Loucy (cell line): Measurements from ENCODE around the gene ADGRL1.

Experiments
- H2AFZ ChIP-seq: fragments of 200-600 bp; sonication (generic); 2 replicates; pipeline ENCODE4 v1.6.0; 2016; ENCODE audit warnings: antibody characterized with exemption, mild to moderate bottlenecking, low read length, moderate library complexity
- H3F3A ChIP-seq: fragments of 200-600 bp; 2 replicates; pipeline ENCODE4 v1.6.0; 2016; ENCODE audit warnings: antibody characterized with exemption, low read depth, mild to moderate bottlenecking
- H3K27me3 ChIP-seq: fragments of 200-600 bp; sonication (generic); 2 replicates; pipeline ENCODE4 v1.6.1; 2014; ENCODE audit warnings: low read length, mild to moderate bottlenecking; ENCODE audit not compliant: insufficient read depth, poor library complexity, severe bottlenecking
- H3K36me3 ChIP-seq: fragments of 200-600 bp; sonication (generic); 2 replicates; pipeline ENCODE4 v1.6.1; 2016; ENCODE audit warnings: low read length; ENCODE audit not compliant: insufficient read depth
- H3K4me1 ChIP-seq: fragments of 200-600 bp; sonication (generic); 2 replicates; pipeline ENCODE4 v1.5.1; 2014; ENCODE audit warnings: low read length, mild to moderate bottlenecking; ENCODE audit not compliant: insufficient read depth, poor library complexity, severe bottlenecking
- H3K4me2 ChIP-seq: fragments of 200-600 bp; sonication (generic); 2 replicates; pipeline ENCODE4 v1.6.0; 2014; ENCODE audit warnings: antibody characterized with exemption, low read length, low read depth, mild to moderate bottlenecking; ENCODE audit not compliant: poor library complexity, severe bottlenecking
- H3K4me3 ChIP-seq: fragments of 200-600 bp; sonication (generic); 2 replicates; pipeline ENCODE4 v1.5.1; 2014; ENCODE audit warnings: low read length, mild to moderate bottlenecking, mixed read lengths; ENCODE audit not compliant: poor library complexity, severe bottlenecking
- H3K79me2 ChIP-seq: fragments of 200-600 bp; sonication (generic); 2 replicates; pipeline ENCODE4 v1.6.1; 2014; ENCODE audit warnings: low read length; ENCODE audit not compliant: insufficient read depth
- H3K9ac ChIP-seq: fragments of 200-600 bp; sonication (generic); 2 replicates; pipeline ENCODE4 v1.6.0; 2014; ENCODE audit warnings: mild to moderate bottlenecking, low read depth, low read length, moderate library complexity; ENCODE audit not compliant: poor library complexity, severe bottlenecking
- H3K9me2 ChIP-seq: fragments of 200-600 bp; sonication (generic); replicated peaks from 2 replicates; pipeline ENCODE4 v1.6.1; 2016; ENCODE audit warnings: low read depth, low read length, mixed read lengths
- H3K9me3 ChIP-seq: fragments of 200-600 bp; sonication (generic); 2 replicates; pipeline ENCODE4 v1.6.1; 2014; ENCODE audit warnings: mild to moderate bottlenecking, antibody characterized with exemption, low read length, low read depth; ENCODE audit not compliant: insufficient read depth
- H4K20me1 ChIP-seq: fragments of 200-600 bp; sonication (generic); 2 replicates; pipeline ENCODE4 v1.6.0; 2014; ENCODE audit warnings: antibody characterized with exemption, low read length, mild to moderate bottlenecking; ENCODE audit not compliant: insufficient read depth, poor library complexity, severe bottlenecking
- EZH2phosphoT487 ChIP-seq: fragments of 200-600 bp; IDR thresholded peaks from 2 replicates; pipeline ENCODE4 v1.6.1; 2018; ENCODE audit warnings: antibody characterized with exemption, mild to moderate bottlenecking, moderate library complexity, borderline replicate concordance
- TF ChIP-seq, protein P1 (sequence below): fragments of 200-600 bp; sonication (generic); conservative IDR thresholded peaks from 2 replicates; pipeline ENCODE4 v1.5.1; 2014; ENCODE audit warnings: mild to moderate bottlenecking, antibody characterized with exemption, low read length

The ADGRL1 gene

DNA sequence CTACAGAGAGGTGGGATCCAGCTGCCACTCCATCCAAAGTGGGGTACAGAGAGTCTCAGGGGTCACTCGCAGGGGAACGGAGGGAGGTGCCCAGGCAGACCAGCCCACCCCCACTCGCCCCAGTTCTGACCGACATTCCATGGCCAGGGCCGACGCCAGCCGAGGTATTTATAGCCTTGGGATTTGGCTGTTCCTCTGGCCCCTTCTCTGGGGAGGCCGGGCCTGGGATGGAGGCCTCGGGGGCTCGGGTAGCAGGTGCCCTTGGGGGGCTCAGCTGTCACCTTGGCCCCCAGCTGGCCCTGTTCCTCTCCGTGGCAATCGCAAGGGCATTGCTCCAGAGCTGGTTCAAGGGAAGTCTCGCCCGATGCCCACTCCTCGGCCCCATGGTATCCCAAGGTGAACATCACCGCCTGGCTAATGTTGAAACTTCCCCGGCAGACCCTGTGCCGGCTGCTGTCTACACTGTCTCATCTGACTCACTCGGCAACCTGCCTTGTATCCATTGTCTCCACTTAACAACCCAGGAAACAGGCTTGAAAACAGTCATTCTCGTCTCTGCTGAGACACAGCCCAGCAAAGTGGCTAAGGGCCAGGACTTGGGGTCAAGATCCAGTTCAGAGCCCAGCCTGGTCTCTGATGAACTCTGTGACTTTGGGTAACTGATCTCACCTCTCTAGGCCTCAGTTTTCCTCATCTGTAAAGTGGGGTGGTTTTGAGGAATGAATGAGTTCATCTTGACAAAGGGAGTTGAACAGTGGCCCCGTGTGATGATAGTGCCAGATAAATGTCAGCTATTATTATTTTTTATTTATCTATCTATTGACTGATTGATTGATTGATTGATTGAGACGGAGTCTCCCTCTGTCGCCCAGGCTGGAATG is 98.1 kb downstream of the ADGRL1 start:
- H3K79me2 ChIP-seq, result peaks cover 4% of the 10 kb centered on the region; the same call in 1 of the 2 replicates
- no peak overlapping the region for H3K4me3 ChIP-seq
- H3K9me3 ChIP-seq, result no peaks in the 10 kb centered on the region
- no peak overlapping the region for H3K9ac ChIP-seq
- H3F3A ChIP-seq, result no peaks in the 10 kb centered on the region
- H3K27me3 ChIP-seq, result no peaks in the 10 kb centered on the region
- H3K4me1 ChIP-seq, result peaks cover 11% of the 10 kb centered on the region
- H2AFZ ChIP-seq, result no peak overlapping the region
- H3K9me2 ChIP-seq, result no peaks in the 10 kb centered on the region
- H3K4me2 ChIP-seq, result no peak overlapping the region
- no peaks in the 10 kb centered on the region for H4K20me1 ChIP-seq
- TF ChIP-seq, protein P1, sequence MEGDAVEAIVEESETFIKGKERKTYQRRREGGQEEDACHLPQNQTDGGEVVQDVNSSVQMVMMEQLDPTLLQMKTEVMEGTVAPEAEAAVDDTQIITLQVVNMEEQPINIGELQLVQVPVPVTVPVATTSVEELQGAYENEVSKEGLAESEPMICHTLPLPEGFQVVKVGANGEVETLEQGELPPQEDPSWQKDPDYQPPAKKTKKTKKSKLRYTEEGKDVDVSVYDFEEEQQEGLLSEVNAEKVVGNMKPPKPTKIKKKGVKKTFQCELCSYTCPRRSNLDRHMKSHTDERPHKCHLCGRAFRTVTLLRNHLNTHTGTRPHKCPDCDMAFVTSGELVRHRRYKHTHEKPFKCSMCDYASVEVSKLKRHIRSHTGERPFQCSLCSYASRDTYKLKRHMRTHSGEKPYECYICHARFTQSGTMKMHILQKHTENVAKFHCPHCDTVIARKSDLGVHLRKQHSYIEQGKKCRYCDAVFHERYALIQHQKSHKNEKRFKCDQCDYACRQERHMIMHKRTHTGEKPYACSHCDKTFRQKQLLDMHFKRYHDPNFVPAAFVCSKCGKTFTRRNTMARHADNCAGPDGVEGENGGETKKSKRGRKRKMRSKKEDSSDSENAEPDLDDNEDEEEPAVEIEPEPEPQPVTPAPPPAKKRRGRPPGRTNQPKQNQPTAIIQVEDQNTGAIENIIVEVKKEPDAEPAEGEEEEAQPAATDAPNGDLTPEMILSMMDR, result no peak
- TF ChIP-seq EZH2phosphoT487, result no peak
- no peaks in the 10 kb centered on the region; the same call in 1 of the 2 replicates for H3K36me3 ChIP-seq

DNA sequence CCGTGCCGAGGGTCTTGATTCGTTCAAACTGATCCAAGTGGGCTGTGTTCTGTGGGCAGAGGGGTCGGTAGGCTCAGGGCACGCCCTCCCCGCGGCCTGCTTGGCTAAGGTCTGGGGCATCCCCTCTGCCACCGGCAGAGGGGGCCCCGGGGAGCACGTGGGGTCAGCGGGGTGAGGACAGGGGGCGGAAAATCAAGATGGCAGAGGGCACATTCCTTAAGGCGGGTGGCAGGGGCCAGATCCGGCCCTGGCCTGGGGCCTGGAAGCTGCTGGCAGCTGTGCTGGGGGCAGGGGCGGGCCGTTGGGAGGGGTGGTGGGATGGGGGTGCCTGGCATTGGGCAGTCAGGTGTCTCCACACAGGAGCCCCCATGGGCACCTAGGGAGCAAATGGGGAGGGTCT is 99.1 kb downstream of the ADGRL1 start:
- H3K79me2 ChIP-seq, result no peaks in the 10 kb centered on the region
- no peak overlapping the region for H2AFZ ChIP-seq
- no peak overlapping the region for H3K9ac ChIP-seq
- no peaks in the 10 kb centered on the region for H3K9me3 ChIP-seq
- no peaks in the 10 kb centered on the region for H4K20me1 ChIP-seq
- H3K36me3 ChIP-seq, result no peaks in the 10 kb centered on the region; the same call in 1 of the 2 replicates
- H3F3A ChIP-seq, result no peaks in the 10 kb centered on the region
- no peak for TF ChIP-seq EZH2phosphoT487
- TF ChIP-seq, protein P1, result no peak
- no peak overlapping the region for H3K4me3 ChIP-seq
- H3K27me3 ChIP-seq, result no peaks in the 10 kb centered on the region
- no peak overlapping the region for H3K4me2 ChIP-seq
- H3K9me2 ChIP-seq, result no peaks in the 10 kb centered on the region
- H3K4me1 ChIP-seq, result peaks cover 2% of the 10 kb centered on the region

DNA sequence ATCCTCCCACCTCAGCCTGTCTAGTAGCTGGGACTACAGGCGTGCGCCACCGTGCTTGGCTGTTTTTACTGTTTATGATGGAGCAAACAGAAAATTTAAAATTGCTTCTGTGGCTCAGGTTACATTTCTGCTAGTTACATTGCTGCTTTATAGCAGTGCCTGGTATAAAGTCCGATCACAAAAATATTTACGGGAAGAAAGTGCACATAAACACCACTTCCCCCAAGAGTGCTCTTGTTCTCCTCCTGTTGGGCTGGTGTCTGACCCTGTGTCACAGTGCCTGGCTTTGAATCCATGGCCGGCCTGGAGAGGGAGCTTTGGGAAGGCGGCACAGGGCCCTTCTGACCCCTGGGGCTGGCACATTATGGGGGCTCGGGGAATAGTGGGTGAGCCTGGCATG is 100.3 kb downstream of the ADGRL1 start:
- Histone ChIP-seq H3K4me3 (no peak overlapping the region), H3K9me3 (no peaks in the 10 kb centered on the region), H4K20me1 (no peaks in the 10 kb centered on the region), H3K4me2 (no peak overlapping the region), H3F3A (no peaks in the 10 kb centered on the region), H3K27me3 (no peaks in the 10 kb centered on the region), H3K9ac (no peak overlapping the region), H2AFZ (no peak overlapping the region), H3K36me3 (no peaks in the 10 kb centered on the region; the same call in 1 of the 2 replicates), H3K4me1 (no peaks in the 10 kb centered on the region), H3K9me2 (no peaks in the 10 kb centered on the region), H3K79me2 (no peaks in the 10 kb centered on the region)
- TF ChIP-seq, protein P1, result no peak
- no peak for TF ChIP-seq EZH2phosphoT487
